ENCODE measurements around the gene TSHR.

TSHR gene

GRCh38 chr14:81127785-81128184 is 172.4 kb downstream of the TSHR start:
- no peak overlapping the region for H3K4me3 ChIP-seq (ENCODE audit: low read depth, low read length)
- no peak for TF ChIP-seq CTCF (IDR thresholded peaks at IDR 0.05; ENCODE audit: insufficient read depth, low read length, missing control alignments)
- DNase-seq (ENCODE audit: low read depth, low spot score): no peak
- ChIA-PET CTCF (interaction anchor here (1.3 kb wide), 1 partner anchor 43 kb away, joined by 3 read pairs; no protein-coding TSS in a partner anchor), POLR2A (no interaction called here)

- POLR2A ChIA-PET: no interaction called here
- CTCF ChIA-PET: no interaction called here
Observed at GRCh38 chr14:81129242-81129641, 173.8 kb downstream of the TSHR start.

GRCh38 chr14:81132468-81132867 is 177.0 kb downstream of the TSHR start:
- POLR2A ChIA-PET: no interaction called here
- TF ChIP-seq CTCF (IDR thresholded peaks at IDR 0.05; ENCODE audit: insufficient read depth, low read length, missing control alignments): no peak
- CTCF ChIA-PET: no interaction called here
- H3K4me3 ChIP-seq (ENCODE audit: low read depth, low read length): no peak overlapping the region
- DNase-seq (ENCODE audit: low read depth, low spot score): no peak

More at GRCh38 chr14:81129242-81129641, 173.8 kb downstream of the TSHR start:
- no peak overlapping the region for H3K4me3 ChIP-seq (ENCODE audit: low read depth, low read length)
- TF ChIP-seq CTCF (IDR thresholded peaks at IDR 0.05; ENCODE audit: insufficient read depth, low read length, missing control alignments): no peak
- DNase-seq (ENCODE audit: low read depth, low spot score): no peak

- POLR2A ChIA-PET: interaction anchor here (0.6 kb wide), 1 partner anchor 86 kb away, joined by 3 read pairs; no protein-coding TSS in a partner anchor
- no peak for TF ChIP-seq CTCF (IDR thresholded peaks at IDR 0.05; ENCODE audit: insufficient read depth, low read length, missing control alignments)
- no peak overlapping the region for H3K4me3 ChIP-seq (ENCODE audit: low read depth, low read length)
- DNase-seq (ENCODE audit: low read depth, low spot score): no peak
- CTCF ChIA-PET: no interaction called here
Observed at GRCh38 chr14:81133400-81133799, 178.0 kb downstream of the TSHR start.

- no peak overlapping the region for H3K4me3 ChIP-seq (ENCODE audit: low read depth, low read length)
- peak; percentile 5 for DNase-seq (ENCODE audit: low read depth, low spot score)
- ChIA-PET CTCF (no interaction called here), POLR2A (interaction anchor here (1.0 kb wide), 1 partner anchor 84 kb away, joined by 3 read pairs; the partner anchor contains the start of gene GTF2A1)
- no peak for TF ChIP-seq CTCF (IDR thresholded peaks at IDR 0.05; ENCODE audit: insufficient read depth, low read length, missing control alignments)
Observed at GRCh38 chr14:81137316-81137715, 181.9 kb downstream of the TSHR start.

- DNase-seq (ENCODE audit: low read depth, low spot score): no peak
- no peak overlapping the region for H3K4me3 ChIP-seq (ENCODE audit: low read depth, low read length)
- ChIA-PET POLR2A (no interaction called here), CTCF (no interaction called here)
- TF ChIP-seq CTCF (IDR thresholded peaks at IDR 0.05; ENCODE audit: insufficient read depth, low read length, missing control alignments): no peak
Observed at GRCh38 chr14:81138429-81138828, 183.0 kb downstream of the TSHR start.

Measured in AG04449 (cell line).